H9 (cell line): ENCODE results near the gene EIF6. TPM values are rescaled to one million over a fixed set of nuclear protein-coding genes. Genes with fewer than 3 reads are reported as not detected.
A peak's percentile ranks its signal among the peaks of the same experiment; 100 is the strongest.

Experiments used
- DNase-seq: peaks from one replicate; pipeline ENCODE4 v3.0.0-alpha.2; 2017
- H2AFZ ChIP-seq: one replicate; pipeline ENCODE4 v1.6.1; 2013; ENCODE audit warnings: mild to moderate bottlenecking, low read length, control low read depth, moderate library complexity
- H2AK5ac ChIP-seq: 2 replicates; pipeline ENCODE4 v1.6.1; 2013; ENCODE audit warnings: low read length, control low read depth, mixed read lengths; ENCODE audit not compliant: insufficient read length
- H2BK120ac ChIP-seq: one replicate; pipeline ENCODE4 v1.6.1; 2013; ENCODE audit warnings: low read depth, mild to moderate bottlenecking, low read length, control low read depth, inconsistent platforms; ENCODE audit not compliant: poor library complexity, severe bottlenecking
- H2BK12ac ChIP-seq: 2 replicates; pipeline ENCODE4 v1.6.1; 2013; ENCODE audit warnings: low read length, control low read depth, mixed read lengths, low read depth; ENCODE audit not compliant: insufficient read length
- H2BK15ac ChIP-seq: 2 replicates; pipeline ENCODE4 v1.6.1; 2013; ENCODE audit warnings: low read depth, low read length, control low read depth
- H2BK20ac ChIP-seq: one replicate; pipeline ENCODE4 v1.6.1; 2013; ENCODE audit warnings: low read depth, mild to moderate bottlenecking, low read length, control low read depth, inconsistent platforms; ENCODE audit not compliant: poor library complexity, severe bottlenecking
- H2BK5ac ChIP-seq: 2 replicates; pipeline ENCODE4 v1.6.1; 2013; ENCODE audit warnings: low read length, control low read depth, mixed read lengths; ENCODE audit not compliant: insufficient read length
- H3K14ac ChIP-seq: 2 replicates; pipeline ENCODE4 v1.6.1; 2013; ENCODE audit warnings: low read length, control low read depth; ENCODE audit not compliant: insufficient read depth
- H3K18ac ChIP-seq: 2 replicates; pipeline ENCODE4 v1.6.1; 2013; ENCODE audit warnings: low read depth, mild to moderate bottlenecking, mixed read lengths, low read length, control low read depth; ENCODE audit not compliant: insufficient read length
- H3K23ac ChIP-seq: 2 replicates; pipeline ENCODE4 v1.6.1; 2013; ENCODE audit warnings: low read length, control low read depth, mixed read lengths, low read depth; ENCODE audit not compliant: insufficient read length
- H3K23me2 ChIP-seq: 2 replicates; pipeline ENCODE4 v1.6.1; 2013; ENCODE audit warnings: low read depth, mild to moderate bottlenecking, mixed read lengths, low read length, control low read depth; ENCODE audit not compliant: insufficient read length, poor library complexity, severe bottlenecking
- H3K27ac ChIP-seq: 2 replicates; pipeline ENCODE4 v1.5.1; 2013; ENCODE audit warnings: low read length, control low read depth, mixed read lengths, low read depth; ENCODE audit not compliant: insufficient read length
- H3K27me3 ChIP-seq: 2 replicates; pipeline ENCODE4 v1.6.1; 2013; ENCODE audit warnings: low read length, control low read depth, inconsistent platforms; ENCODE audit not compliant: insufficient read depth
- H3K4ac ChIP-seq: 2 replicates; pipeline ENCODE4 v1.6.1; 2013; ENCODE audit warnings: low read depth, mild to moderate bottlenecking, control low read depth, inconsistent platforms, low read length, moderate library complexity
- H3K4me1 ChIP-seq: 2 replicates; pipeline ENCODE4 v1.6.1; 2013; ENCODE audit warnings: low read length, control low read depth, inconsistent platforms; ENCODE audit not compliant: insufficient read depth
- H3K4me2 ChIP-seq: 2 replicates; pipeline ENCODE4 v1.6.1; 2013; ENCODE audit warnings: low read length, control low read depth, mixed read lengths; ENCODE audit not compliant: insufficient read length, insufficient read depth
- H3K56ac ChIP-seq: 2 replicates; pipeline ENCODE4 v1.6.1; 2013; ENCODE audit warnings: low read depth, mild to moderate bottlenecking, mixed read lengths, low read length, control low read depth; ENCODE audit not compliant: insufficient read length
- H3K79me1 ChIP-seq: 2 replicates; pipeline ENCODE4 v1.6.1; 2013; ENCODE audit warnings: low read depth, mild to moderate bottlenecking, moderate library complexity, low read length, control low read depth, inconsistent platforms; ENCODE audit not compliant: insufficient read depth, poor library complexity, severe bottlenecking
- H3K79me2 ChIP-seq: 2 replicates; pipeline ENCODE4 v1.6.1; 2013; ENCODE audit warnings: low read length, control low read depth, inconsistent platforms; ENCODE audit not compliant: insufficient read depth
- H3K9ac ChIP-seq: 2 replicates; pipeline ENCODE4 v1.6.1; 2013; ENCODE audit warnings: low read length, control low read depth, mixed read lengths; ENCODE audit not compliant: insufficient read length; ENCODE audit errors: extremely low read depth
- H3K9me3 ChIP-seq: one replicate; pipeline ENCODE4 v1.6.1; 2013; ENCODE audit warnings: low read depth, low read length, inconsistent platforms; ENCODE audit not compliant: control insufficient read depth
- H3T11ph ChIP-seq: one replicate; pipeline ENCODE4 v1.6.1; 2013; ENCODE audit warnings: mild to moderate bottlenecking, low read length, control low read depth, inconsistent platforms
- H4K20me1 ChIP-seq: one replicate; pipeline ENCODE4 v1.6.1; 2013; ENCODE audit not compliant: control insufficient read depth, insufficient read length, insufficient read depth
- H4K5ac ChIP-seq: 2 replicates; pipeline ENCODE4 v1.6.1; 2013; ENCODE audit warnings: low read depth, mild to moderate bottlenecking, mixed read lengths, low read length, control low read depth; ENCODE audit not compliant: insufficient read length
- H4K8ac ChIP-seq: replicated peaks from 2 replicates; pipeline ENCODE4 v1.6.1; 2013; ENCODE audit warnings: low read length, control low read depth, mixed read lengths, low read depth; ENCODE audit not compliant: insufficient read length
- H4K91ac ChIP-seq: 2 replicates; pipeline ENCODE4 v1.6.1; 2013; ENCODE audit warnings: low read depth, mild to moderate bottlenecking, moderate library complexity, mixed read lengths, low read length, control low read depth; ENCODE audit not compliant: insufficient read length
- H3K27ac Mint-ChIP-seq, 3 experiments: 2 replicates in 2 of 3; 3 replicates in 1 of 3; pipeline ENCODE4 v1.8.0; 2020 to 2021; ENCODE audit warnings: mixed read lengths in 3 of 3, mild to moderate bottlenecking in 1 of 3, moderate library complexity in 1 of 3
- H3K27me3 Mint-ChIP-seq: 2 replicates; pipeline ENCODE4 v1.8.0; 2021; ENCODE audit warnings: low read depth, mild to moderate bottlenecking, moderate library complexity, mixed read lengths
- H3K36me3 Mint-ChIP-seq, 3 experiments: 2 replicates in 2 of 3; 3 replicates in 1 of 3; pipeline ENCODE4 v1.8.0; 2020 to 2021; ENCODE audit warnings: low read depth in 3 of 3, mixed read lengths in 3 of 3; ENCODE audit not compliant: insufficient read depth in 1 of 3
- H3K4me1 Mint-ChIP-seq, 2 experiments: 2 replicates each; pipeline ENCODE4 v1.8.0; 2020; ENCODE audit warnings: mixed read lengths in 2 of 2
- H3K4me3 Mint-ChIP-seq, 2 experiments: 2 replicates in 1 of 2; 3 replicates in 1 of 2; pipeline ENCODE4 v1.8.0; 2020 to 2021; ENCODE audit warnings: mild to moderate bottlenecking in 2 of 2, mixed read lengths in 2 of 2, moderate library complexity in 1 of 2
- H3K9me3 Mint-ChIP-seq, 2 experiments: 2 replicates in 1 of 2; 3 replicates in 1 of 2; pipeline ENCODE4 v1.8.0; 2020; ENCODE audit warnings: mild to moderate bottlenecking in 2 of 2, mixed read lengths in 2 of 2, moderate library complexity in 1 of 2
- WGBS: extraction: QIAGEN DNeasy Blood & Tissue Kit; methylation state at CpG from one replicate; pipeline ENCODE4 v1.1.7; 2013; ENCODE audit warnings: missing lambda C conversion rate, low lambda C conversion rate, mixed read lengths; ENCODE audit not compliant: insufficient read length; ENCODE audit errors: extremely low coverage; 5-methylcytosine and 5-hydroxymethylcytosine counted together
- total RNA-seq: library from RNA; stranded (reverse); gene quantifications from 2 replicates; pipeline ENCODE4 v1.2.1, GENCODE V29; 2021
- TF ChIP-seq, protein P1 (sequence below): fragments of 200-600 bp; sonication (generic); conservative IDR thresholded peaks from 3 replicates; pipeline ENCODE4 v1.8.0; 2021; ENCODE audit warnings: antibody characterized with exemption, mild to moderate bottlenecking

EIF6 gene
- total RNA-seq, 1 experiment from 2014 or later = 150 TPM

- H3K27ac Mint-ChIP-seq = peak overlapping the region in 1 of 3 experiments; percentile 10; a peak in 1 of 7 replicates
- no peak overlapping the region for H4K5ac ChIP-seq
- peaks cover 7% of the 10 kb centered on the region for H3K27me3 Mint-ChIP-seq
- H3K4me2 ChIP-seq = no peak overlapping the region
- no peaks in the 10 kb centered on the region for H3K79me1 ChIP-seq
- no peak overlapping the region for H3K56ac ChIP-seq
- no peak overlapping the region for H4K91ac ChIP-seq
- H4K20me1 ChIP-seq = no peaks in the 10 kb centered on the region
- DNase-seq = no peak
- H3K9ac ChIP-seq = no peak overlapping the region
- no peak overlapping the region for H2BK12ac ChIP-seq
- H3K27ac ChIP-seq = no peak overlapping the region
- no peak overlapping the region for H3K18ac ChIP-seq
- H3K23me2 ChIP-seq = peaks cover 4% of the 10 kb centered on the region
- H2AFZ ChIP-seq = no peak overlapping the region
- no peak overlapping the region for H3T11ph ChIP-seq
- no peaks in the 10 kb centered on the region for H3K27me3 ChIP-seq
- no CpG with 5 or more reads among the region's 12 CpGs for WGBS
- H3K14ac ChIP-seq = no peak overlapping the region
- H2BK120ac ChIP-seq = no peak overlapping the region
- no peak overlapping the region for H2AK5ac ChIP-seq
- no peak overlapping the region for H2BK5ac ChIP-seq
- no peaks in the 10 kb centered on the region for H3K9me3 Mint-ChIP-seq
- TF ChIP-seq, protein P1, sequence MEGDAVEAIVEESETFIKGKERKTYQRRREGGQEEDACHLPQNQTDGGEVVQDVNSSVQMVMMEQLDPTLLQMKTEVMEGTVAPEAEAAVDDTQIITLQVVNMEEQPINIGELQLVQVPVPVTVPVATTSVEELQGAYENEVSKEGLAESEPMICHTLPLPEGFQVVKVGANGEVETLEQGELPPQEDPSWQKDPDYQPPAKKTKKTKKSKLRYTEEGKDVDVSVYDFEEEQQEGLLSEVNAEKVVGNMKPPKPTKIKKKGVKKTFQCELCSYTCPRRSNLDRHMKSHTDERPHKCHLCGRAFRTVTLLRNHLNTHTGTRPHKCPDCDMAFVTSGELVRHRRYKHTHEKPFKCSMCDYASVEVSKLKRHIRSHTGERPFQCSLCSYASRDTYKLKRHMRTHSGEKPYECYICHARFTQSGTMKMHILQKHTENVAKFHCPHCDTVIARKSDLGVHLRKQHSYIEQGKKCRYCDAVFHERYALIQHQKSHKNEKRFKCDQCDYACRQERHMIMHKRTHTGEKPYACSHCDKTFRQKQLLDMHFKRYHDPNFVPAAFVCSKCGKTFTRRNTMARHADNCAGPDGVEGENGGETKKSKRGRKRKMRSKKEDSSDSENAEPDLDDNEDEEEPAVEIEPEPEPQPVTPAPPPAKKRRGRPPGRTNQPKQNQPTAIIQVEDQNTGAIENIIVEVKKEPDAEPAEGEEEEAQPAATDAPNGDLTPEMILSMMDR = no peak
- peaks cover 18 to 20% of the 10 kb centered on the region in 2 experiments for H3K4me1 Mint-ChIP-seq
- peak overlapping the region; percentile 88 to 96 for H3K4me3 Mint-ChIP-seq
- peaks cover 4 to 25% (median 24%) of the 10 kb centered on the region in 3 experiments for H3K36me3 Mint-ChIP-seq
- H3K9me3 ChIP-seq = no peaks in the 10 kb centered on the region
- H3K4me1 ChIP-seq = peaks cover 7% of the 10 kb centered on the region
- no peak overlapping the region for H2BK20ac ChIP-seq
- no peak overlapping the region for H4K8ac ChIP-seq
- peaks cover 11% of the 10 kb centered on the region for H3K79me2 ChIP-seq
- no peak overlapping the region for H3K23ac ChIP-seq
- H2BK15ac ChIP-seq = no peak overlapping the region
- H3K4ac ChIP-seq = no peak overlapping the region
These were observed 1.7 kb upstream of the EIF6 start for GRCh38 chr20:35286077-35286898.
